WTC11 (cell line): ENCODE data around the gene PF4V1. TPM values are rescaled to one million over a fixed set of nuclear protein-coding genes. Genes with fewer than 3 reads are reported as not detected.

Experiments used
- ATAC-seq: fragments of 200-7000 bp; cut with Tn5 transposase; 2 replicates; pipeline ENCODE4 v1.10.0; 2021; ENCODE audit warnings: mild to moderate bottlenecking, moderate library complexity
- CTCF ChIA-PET: fragments of 300-600 bp; sonication (Branson Sonifier 250); formaldehyde crosslinking; loops from one replicate; lab custom pipeline; 2021; ENCODE audit warnings: antibody characterized with exemption; lab: Charles Lee
- POLR2A ChIA-PET: fragments of 350-600 bp; sonication (Branson Sonifier 250); formaldehyde crosslinking; loops from one replicate; lab custom pipeline; 2021; ENCODE audit warnings: antibody characterized with exemption; lab: Charles Lee
- DNase-seq: peaks from one replicate; pipeline ENCODE4 v3.0.0; 2021; ENCODE audit warnings: low spot score
- H3K27ac Mint-ChIP-seq: 2 replicates; pipeline ENCODE4 v1.8.0; 2021; ENCODE audit warnings: mixed read lengths
- H3K27me3 Mint-ChIP-seq: 2 replicates; pipeline ENCODE4 v1.8.0; 2021; ENCODE audit warnings: low read depth, mild to moderate bottlenecking, moderate library complexity, mixed read lengths
- H3K36me3 Mint-ChIP-seq: 2 replicates; pipeline ENCODE4 v1.8.0; 2021; ENCODE audit warnings: mixed read lengths
- H3K4me1 Mint-ChIP-seq: 2 replicates; pipeline ENCODE4 v1.8.0; 2022; ENCODE audit warnings: mixed read lengths
- H3K4me3 Mint-ChIP-seq: 2 replicates; pipeline ENCODE4 v1.8.0; 2021; ENCODE audit warnings: mild to moderate bottlenecking, moderate library complexity, mixed read lengths
- H3K9me3 Mint-ChIP-seq: 2 replicates; pipeline ENCODE4 v1.8.0; 2021; ENCODE audit warnings: mixed read lengths
- FOXP1 ChIP-seq: sonication (generic); formaldehyde crosslinking; IDR thresholded peaks from 2 replicates; pipeline ENCODE4 v1.8.0; 2022; ENCODE audit warnings: missing genetic modification reagents, mild to moderate bottlenecking, moderate library complexity, borderline replicate concordance
- GRHL2 ChIP-seq: fragments of 250-450 bp; sonication (Bioruptor Pico); IDR thresholded peaks from 2 replicates; pipeline ENCODE4 v1.8.0; 2022; ENCODE audit warnings: mild to moderate bottlenecking, moderate library complexity; ENCODE audit not compliant: insufficient replicate concordance, severe bottlenecking
- NR3C1 ChIP-seq: sonication (generic); formaldehyde crosslinking; conservative IDR thresholded peaks from 2 replicates; pipeline ENCODE4 v1.8.1; 2023; ENCODE audit warnings: low read depth, mild to moderate bottlenecking, missing genetic modification reagents
- ZNF138 ChIP-seq: sonication (generic); formaldehyde crosslinking; conservative IDR thresholded peaks from 2 replicates; pipeline ENCODE4 v1.8.1; 2022; ENCODE audit warnings: mild to moderate bottlenecking, moderate library complexity, missing genetic modification reagents
- ZNF219 ChIP-seq: sonication (generic); formaldehyde crosslinking; IDR thresholded peaks from 2 replicates; pipeline ENCODE4 v1.8.0; 2023; ENCODE audit warnings: missing genetic modification reagents, mild to moderate bottlenecking, borderline replicate concordance
- ZNF232 ChIP-seq: sonication (generic); formaldehyde crosslinking; IDR thresholded peaks from 2 replicates; pipeline ENCODE4 v1.8.0; 2022; ENCODE audit warnings: mild to moderate bottlenecking, missing genetic modification reagents
- ZNF263 ChIP-seq: sonication (generic); formaldehyde crosslinking; IDR thresholded peaks from 2 replicates; pipeline ENCODE4 v1.8.1; 2022; ENCODE audit warnings: low read depth, mild to moderate bottlenecking, moderate library complexity, missing genetic modification reagents
- ZNF317 ChIP-seq: sonication (generic); formaldehyde crosslinking; IDR thresholded peaks from 2 replicates; pipeline ENCODE4 v1.8.1; 2023; ENCODE audit warnings: low read depth, mild to moderate bottlenecking, moderate library complexity, missing genetic modification reagents, borderline replicate concordance
- ZNF396 ChIP-seq: fragments of 250-450 bp; sonication (Bioruptor Pico); IDR thresholded peaks from 2 replicates; pipeline ENCODE4 v1.8.0; 2021; ENCODE audit warnings: mild to moderate bottlenecking, moderate library complexity, borderline replicate concordance
- total RNA-seq: library from RNA; stranded (reverse); gene quantifications from 3 replicates; pipeline ENCODE4 v1.2.3, GENCODE V29; 2021
- TF ChIP-seq, protein P1 (sequence below): fragments of 250-450 bp; sonication (Bioruptor Pico); IDR thresholded peaks from 2 replicates; pipeline ENCODE4 v1.8.0; 2021; ENCODE audit warnings: mild to moderate bottlenecking
- TF ChIP-seq, protein P2 (sequence below): sonication (generic); formaldehyde crosslinking; IDR thresholded peaks from 2 replicates; pipeline ENCODE4 v1.8.1; 2023; ENCODE audit warnings: mild to moderate bottlenecking, missing genetic modification reagents, borderline replicate concordance
- TF ChIP-seq, protein P3 (sequence below): sonication (generic); formaldehyde crosslinking; IDR thresholded peaks from 2 replicates; pipeline ENCODE4 v1.8.1; 2022; ENCODE audit warnings: missing genetic modification reagents, borderline replicate concordance
- TF ChIP-seq, protein P4 (sequence below): sonication (generic); formaldehyde crosslinking; IDR thresholded peaks from 2 replicates; pipeline ENCODE4 v1.8.0; 2022; ENCODE audit warnings: mild to moderate bottlenecking, missing genetic modification reagents
- TF ChIP-seq, protein P5 (sequence below): fragments of 250-450 bp; sonication (Bioruptor Pico); conservative IDR thresholded peaks from 2 replicates; pipeline ENCODE4 v1.9.0; 2021; ENCODE audit warnings: mild to moderate bottlenecking
- TF ChIP-seq, protein P6 (sequence below): sonication (generic); formaldehyde crosslinking; IDR thresholded peaks from 2 replicates; pipeline ENCODE4 v1.8.0; 2023; ENCODE audit warnings: missing genetic modification reagents

Gene PF4V1
- total RNA-seq, 1 experiment from 2014 or later: not detected

DNA sequence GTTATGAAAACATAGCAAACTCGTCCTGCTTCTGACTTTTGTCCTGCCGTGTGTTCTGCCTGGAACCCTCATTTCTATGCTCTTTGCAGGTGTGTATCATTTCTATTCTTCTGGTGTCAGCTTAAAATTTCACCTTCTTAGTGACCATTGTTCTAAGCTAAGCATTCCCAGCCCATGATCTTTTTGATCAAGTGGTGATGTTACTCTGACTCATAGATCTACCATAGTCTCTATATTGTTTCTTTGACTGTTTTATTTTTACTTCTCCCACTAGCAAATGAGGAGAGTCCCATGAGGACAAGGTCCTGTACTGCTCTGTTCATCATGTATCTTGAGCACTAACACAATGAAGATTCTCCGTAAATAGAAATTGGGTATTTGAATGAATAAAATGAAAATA lies 30.7 kb upstream of the PF4V1 start:
- no peak overlapping the region for H3K4me3 Mint-ChIP-seq
- no peak overlapping the region for H3K27ac Mint-ChIP-seq
- no peak for TF ChIP-seq GRHL2 (CRISPR knock-in tag)
- no peak for TF ChIP-seq ZNF138 (CRISPR knock-in tag)
- TF ChIP-seq ZNF263 (CRISPR knock-in tag): no peak
- TF ChIP-seq ZNF232 (CRISPR knock-in tag): no peak
- no peak for TF ChIP-seq ZNF317 (CRISPR knock-in tag)
- TF ChIP-seq, protein P1, sequence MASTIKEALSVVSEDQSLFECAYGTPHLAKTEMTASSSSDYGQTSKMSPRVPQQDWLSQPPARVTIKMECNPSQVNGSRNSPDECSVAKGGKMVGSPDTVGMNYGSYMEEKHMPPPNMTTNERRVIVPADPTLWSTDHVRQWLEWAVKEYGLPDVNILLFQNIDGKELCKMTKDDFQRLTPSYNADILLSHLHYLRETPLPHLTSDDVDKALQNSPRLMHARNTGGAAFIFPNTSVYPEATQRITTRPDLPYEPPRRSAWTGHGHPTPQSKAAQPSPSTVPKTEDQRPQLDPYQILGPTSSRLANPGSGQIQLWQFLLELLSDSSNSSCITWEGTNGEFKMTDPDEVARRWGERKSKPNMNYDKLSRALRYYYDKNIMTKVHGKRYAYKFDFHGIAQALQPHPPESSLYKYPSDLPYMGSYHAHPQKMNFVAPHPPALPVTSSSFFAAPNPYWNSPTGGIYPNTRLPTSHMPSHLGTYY: no peak
- TF ChIP-seq, protein P2, sequence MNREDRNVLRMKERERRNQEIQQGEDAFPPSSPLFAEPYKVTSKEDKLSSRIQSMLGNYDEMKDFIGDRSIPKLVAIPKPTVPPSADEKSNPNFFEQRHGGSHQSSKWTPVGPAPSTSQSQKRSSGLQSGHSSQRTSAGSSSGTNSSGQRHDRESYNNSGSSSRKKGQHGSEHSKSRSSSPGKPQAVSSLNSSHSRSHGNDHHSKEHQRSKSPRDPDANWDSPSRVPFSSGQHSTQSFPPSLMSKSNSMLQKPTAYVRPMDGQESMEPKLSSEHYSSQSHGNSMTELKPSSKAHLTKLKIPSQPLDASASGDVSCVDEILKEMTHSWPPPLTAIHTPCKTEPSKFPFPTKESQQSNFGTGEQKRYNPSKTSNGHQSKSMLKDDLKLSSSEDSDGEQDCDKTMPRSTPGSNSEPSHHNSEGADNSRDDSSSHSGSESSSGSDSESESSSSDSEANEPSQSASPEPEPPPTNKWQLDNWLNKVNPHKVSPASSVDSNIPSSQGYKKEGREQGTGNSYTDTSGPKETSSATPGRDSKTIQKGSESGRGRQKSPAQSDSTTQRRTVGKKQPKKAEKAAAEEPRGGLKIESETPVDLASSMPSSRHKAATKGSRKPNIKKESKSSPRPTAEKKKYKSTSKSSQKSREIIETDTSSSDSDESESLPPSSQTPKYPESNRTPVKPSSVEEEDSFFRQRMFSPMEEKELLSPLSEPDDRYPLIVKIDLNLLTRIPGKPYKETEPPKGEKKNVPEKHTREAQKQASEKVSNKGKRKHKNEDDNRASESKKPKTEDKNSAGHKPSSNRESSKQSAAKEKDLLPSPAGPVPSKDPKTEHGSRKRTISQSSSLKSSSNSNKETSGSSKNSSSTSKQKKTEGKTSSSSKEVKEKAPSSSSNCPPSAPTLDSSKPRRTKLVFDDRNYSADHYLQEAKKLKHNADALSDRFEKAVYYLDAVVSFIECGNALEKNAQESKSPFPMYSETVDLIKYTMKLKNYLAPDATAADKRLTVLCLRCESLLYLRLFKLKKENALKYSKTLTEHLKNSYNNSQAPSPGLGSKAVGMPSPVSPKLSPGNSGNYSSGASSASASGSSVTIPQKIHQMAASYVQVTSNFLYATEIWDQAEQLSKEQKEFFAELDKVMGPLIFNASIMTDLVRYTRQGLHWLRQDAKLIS (CRISPR knock-in tag): no peak
- TF ChIP-seq, protein P3, sequence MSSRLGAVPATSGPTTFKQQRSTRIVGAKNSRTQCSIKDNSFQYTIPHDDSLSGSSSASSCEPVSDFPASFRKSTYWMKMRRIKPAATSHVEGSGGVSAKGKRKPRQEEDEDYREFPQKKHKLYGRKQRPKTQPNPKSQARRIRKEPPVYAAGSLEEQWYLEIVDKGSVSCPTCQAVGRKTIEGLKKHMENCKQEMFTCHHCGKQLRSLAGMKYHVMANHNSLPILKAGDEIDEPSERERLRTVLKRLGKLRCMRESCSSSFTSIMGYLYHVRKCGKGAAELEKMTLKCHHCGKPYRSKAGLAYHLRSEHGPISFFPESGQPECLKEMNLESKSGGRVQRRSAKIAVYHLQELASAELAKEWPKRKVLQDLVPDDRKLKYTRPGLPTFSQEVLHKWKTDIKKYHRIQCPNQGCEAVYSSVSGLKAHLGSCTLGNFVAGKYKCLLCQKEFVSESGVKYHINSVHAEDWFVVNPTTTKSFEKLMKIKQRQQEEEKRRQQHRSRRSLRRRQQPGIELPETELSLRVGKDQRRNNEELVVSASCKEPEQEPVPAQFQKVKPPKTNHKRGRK: no peak
- TF ChIP-seq, protein P4, sequence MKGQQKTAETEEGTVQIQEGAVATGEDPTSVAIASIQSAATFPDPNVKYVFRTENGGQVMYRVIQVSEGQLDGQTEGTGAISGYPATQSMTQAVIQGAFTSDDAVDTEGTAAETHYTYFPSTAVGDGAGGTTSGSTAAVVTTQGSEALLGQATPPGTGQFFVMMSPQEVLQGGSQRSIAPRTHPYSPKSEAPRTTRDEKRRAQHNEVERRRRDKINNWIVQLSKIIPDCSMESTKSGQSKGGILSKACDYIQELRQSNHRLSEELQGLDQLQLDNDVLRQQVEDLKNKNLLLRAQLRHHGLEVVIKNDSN (CRISPR knock-in tag): no peak
- TF ChIP-seq NR3C1: no peak
- no peak for TF ChIP-seq ZNF396 (CRISPR knock-in tag)
- TF ChIP-seq ZNF219 (CRISPR knock-in tag): no peak
- TF ChIP-seq, protein P5, sequence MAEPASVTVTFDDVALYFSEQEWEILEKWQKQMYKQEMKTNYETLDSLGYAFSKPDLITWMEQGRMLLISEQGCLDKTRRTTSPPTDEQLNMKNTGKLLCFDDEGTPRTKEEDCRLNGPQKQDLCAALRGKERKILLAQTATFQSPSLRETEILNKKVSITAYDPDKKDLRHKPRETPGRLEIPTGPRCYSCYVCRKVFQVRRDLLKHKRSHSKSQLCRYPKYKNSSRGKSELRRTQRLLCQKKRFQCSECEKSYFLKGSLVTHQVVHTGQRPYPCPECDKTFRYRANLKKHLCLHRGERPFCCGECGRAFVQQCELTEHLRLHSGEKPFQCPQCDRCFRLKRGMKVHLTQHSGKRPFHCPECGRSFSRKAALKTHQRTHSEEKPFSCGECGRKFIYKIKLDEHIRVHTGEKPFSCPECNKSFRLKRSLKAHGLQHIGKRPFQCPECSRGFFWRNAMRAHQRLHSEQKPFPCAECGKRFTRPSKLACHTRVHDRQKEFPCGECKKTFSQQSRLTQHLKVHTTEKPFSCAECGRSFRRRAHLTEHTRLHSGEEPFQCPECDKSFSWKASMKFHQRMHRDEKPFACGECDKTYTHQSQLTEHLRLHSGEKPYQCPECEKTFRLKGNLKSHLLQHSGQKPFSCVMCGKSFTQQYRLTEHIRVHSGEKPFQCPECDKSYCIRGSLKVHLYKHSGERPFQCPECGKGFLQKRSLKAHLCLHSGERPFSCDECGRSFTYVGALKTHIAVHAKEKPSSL (CRISPR knock-in tag): no peak
- no peak for TF ChIP-seq FOXP1 (CRISPR knock-in tag)
- TF ChIP-seq, protein P6, sequence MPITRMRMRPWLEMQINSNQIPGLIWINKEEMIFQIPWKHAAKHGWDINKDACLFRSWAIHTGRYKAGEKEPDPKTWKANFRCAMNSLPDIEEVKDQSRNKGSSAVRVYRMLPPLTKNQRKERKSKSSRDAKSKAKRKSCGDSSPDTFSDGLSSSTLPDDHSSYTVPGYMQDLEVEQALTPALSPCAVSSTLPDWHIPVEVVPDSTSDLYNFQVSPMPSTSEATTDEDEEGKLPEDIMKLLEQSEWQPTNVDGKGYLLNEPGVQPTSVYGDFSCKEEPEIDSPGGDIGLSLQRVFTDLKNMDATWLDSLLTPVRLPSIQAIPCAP (CRISPR knock-in tag): no peak
- TF ChIP-seq, all 79 proteins: peak for 0
- CTCF ChIA-PET: no interaction called here
- ATAC-seq (no peak), DNase-seq (no peak)
- H3K27me3 Mint-ChIP-seq: peaks cover 3% of the 10 kb centered on the region; the same call in 1 of the 2 replicates
- POLR2A ChIA-PET: no interaction called here
- H3K4me1 Mint-ChIP-seq: peaks cover 6% of the 10 kb centered on the region
- peaks cover 9% of the 10 kb centered on the region for H3K9me3 Mint-ChIP-seq
- H3K36me3 Mint-ChIP-seq: peaks cover 5% of the 10 kb centered on the region
